HG02610 (cell line): ENCODE measurements around the gene LIN9.

Experiments used
- ATAC-seq: cut with Tn5 transposase; IDR thresholded peaks from one replicate; pipeline ENCODE4 v1.9.1; 2021; ENCODE audit warnings: mild to moderate bottlenecking, moderate library complexity; ENCODE audit not compliant: unreplicated experiment

Gene LIN9

DNA sequence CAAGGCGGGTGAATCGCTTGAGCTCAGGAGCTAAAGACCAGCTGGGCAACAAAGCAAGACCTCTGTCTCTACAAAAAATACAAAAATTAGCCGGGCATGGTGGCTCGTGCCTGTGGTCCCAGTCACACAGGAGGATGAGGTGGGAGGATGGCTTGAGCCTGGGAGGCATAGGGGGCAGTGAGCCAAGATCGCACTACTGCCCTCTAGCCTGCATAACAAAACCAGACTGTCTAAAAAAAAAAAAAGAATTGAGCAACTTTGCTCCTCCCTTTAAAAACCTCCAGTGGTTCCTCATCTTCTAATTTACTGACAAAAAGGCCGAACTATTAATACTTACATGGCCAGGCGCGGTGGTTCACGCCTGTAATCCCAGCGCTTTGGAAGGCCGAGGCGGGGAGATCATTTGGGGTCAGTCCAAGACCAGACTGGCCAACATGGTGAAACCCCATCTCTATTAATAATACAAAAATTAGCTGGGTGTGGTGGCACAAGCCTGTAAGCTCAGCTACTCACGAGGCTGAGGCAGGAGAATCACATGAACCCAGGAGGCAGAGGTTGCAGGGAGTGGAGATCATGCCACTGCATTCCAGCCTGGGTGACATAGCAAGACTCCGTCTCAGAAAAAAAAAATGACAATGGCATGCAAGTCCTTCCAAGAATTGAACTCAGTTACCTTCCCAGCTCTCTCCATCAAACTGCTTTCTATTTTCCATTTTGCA is 126.8 kb downstream of the LIN9 start:
- ATAC-seq: no peak
